ENCODE measurements around the gene TRH. TPM values are rescaled to one million over a fixed set of nuclear protein-coding genes. Genes with fewer than 3 reads are reported as not detected.

TRH gene
- total RNA-seq, 4 donors from 2014 or later = 0.33 TPM; not detected in 3

DNA sequence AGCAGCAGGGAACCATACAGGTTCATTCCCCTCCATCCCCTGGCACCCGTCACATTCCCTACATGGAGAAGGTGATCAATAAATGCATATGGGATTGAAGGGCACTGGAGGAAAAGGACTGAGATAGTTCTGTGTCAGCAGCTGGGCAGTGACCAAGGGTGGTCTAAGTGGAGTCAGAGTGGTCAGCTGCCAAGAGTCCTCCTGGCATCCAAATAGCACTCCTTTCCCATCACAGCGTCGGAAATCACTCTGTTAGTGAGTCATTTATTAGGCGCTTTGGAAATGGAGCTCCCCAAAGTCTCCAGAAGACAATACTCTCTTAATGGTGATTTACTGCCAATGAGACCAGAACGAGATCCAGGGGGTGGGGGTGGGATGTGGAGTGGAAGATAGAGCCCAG, 6.8 kb upstream of the TRH start:
- H3K4me1 ChIP-seq = no peaks in the 10 kb centered on the region
- DNase-seq (ENCODE audit: extremely low spot score) = no peak
- H3K4me3 ChIP-seq = no peak overlapping the region
- WGBS = 81% methylated on average over 5 of the region's 5 CpGs
- no peak for TF ChIP-seq POLR2AphosphoS5 (IDR thresholded peaks at IDR 0.05)
- no peak for TF ChIP-seq POLR2A (IDR thresholded peaks at IDR 0.05; ENCODE audit: low read depth)
- no peak for TF ChIP-seq EP300 (IDR thresholded peaks at IDR 0.05)
- TF ChIP-seq, protein P1, sequence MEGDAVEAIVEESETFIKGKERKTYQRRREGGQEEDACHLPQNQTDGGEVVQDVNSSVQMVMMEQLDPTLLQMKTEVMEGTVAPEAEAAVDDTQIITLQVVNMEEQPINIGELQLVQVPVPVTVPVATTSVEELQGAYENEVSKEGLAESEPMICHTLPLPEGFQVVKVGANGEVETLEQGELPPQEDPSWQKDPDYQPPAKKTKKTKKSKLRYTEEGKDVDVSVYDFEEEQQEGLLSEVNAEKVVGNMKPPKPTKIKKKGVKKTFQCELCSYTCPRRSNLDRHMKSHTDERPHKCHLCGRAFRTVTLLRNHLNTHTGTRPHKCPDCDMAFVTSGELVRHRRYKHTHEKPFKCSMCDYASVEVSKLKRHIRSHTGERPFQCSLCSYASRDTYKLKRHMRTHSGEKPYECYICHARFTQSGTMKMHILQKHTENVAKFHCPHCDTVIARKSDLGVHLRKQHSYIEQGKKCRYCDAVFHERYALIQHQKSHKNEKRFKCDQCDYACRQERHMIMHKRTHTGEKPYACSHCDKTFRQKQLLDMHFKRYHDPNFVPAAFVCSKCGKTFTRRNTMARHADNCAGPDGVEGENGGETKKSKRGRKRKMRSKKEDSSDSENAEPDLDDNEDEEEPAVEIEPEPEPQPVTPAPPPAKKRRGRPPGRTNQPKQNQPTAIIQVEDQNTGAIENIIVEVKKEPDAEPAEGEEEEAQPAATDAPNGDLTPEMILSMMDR (IDR thresholded peaks at IDR 0.05) = no peak
- H3K9me3 ChIP-seq = no peaks in the 10 kb centered on the region
- H3K36me3 ChIP-seq = no peaks in the 10 kb centered on the region
- H3K27ac ChIP-seq (replicated peaks in 1 of 4) = no peak overlapping the region
- intact Hi-C loops (cut with DNase I) = no loop called here
- H3K27me3 ChIP-seq = no peaks in the 10 kb centered on the region

DNA sequence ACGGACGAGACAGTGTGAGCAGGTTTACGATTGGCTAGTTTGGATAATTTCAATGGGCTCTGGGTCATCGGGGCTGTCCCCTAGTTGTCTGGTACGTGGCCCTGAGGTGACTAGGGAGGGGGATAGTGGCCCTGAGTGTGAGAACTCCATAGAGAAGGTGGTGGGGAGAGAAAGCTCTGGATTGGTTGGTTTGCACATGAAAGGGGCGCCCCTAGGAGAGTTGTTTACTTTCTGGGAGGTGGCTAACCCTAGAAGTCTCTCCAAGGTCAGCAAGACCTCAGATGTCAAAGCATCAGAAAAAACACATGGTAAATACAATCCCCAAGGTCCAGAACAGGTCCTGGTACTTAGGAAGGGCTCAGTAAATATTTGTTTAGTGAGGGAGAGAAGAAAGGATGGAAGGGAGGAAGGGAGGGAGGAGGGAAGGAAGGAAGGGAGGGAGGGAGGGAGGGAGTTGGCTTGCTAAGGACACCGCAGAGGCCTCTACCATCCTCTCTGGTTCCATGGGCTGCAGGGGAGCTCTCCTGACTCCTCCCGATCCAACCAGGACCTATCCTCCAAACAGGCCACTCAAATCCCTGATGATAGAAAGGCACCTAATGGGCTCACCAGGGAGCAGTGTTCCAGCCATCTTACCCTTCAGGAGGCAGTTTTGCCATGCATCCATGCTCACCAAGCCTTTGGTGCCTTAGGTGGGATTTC, 3.0 kb upstream of the TRH start:
- no peak overlapping the region for H3K4me3 ChIP-seq
- H3K27me3 ChIP-seq = peaks cover 7 to 32% (median 22%) of the 10 kb centered on the region in 4 donors
- H3K4me1 ChIP-seq = peaks cover 15 to 21% (median 18%) of the 10 kb centered on the region in 4 donors
- H3K27ac ChIP-seq (replicated peaks in 1 of 4) = no peak overlapping the region
- DNase-seq (ENCODE audit: extremely low spot score) = no peak
- no peaks in the 10 kb centered on the region for H3K9me3 ChIP-seq
- TF ChIP-seq EP300 (IDR thresholded peaks at IDR 0.05) = no peak
- TF ChIP-seq, protein P1 (IDR thresholded peaks at IDR 0.05) = no peak
- no peak for TF ChIP-seq POLR2A (IDR thresholded peaks at IDR 0.05; ENCODE audit: low read depth)
- TF ChIP-seq POLR2AphosphoS5 (IDR thresholded peaks at IDR 0.05) = no peak
- WGBS = 71% methylated on average over 8 of the region's 8 CpGs
- intact Hi-C loops (cut with DNase I) = no loop called here
- H3K36me3 ChIP-seq = no peaks in the 10 kb centered on the region

DNA sequence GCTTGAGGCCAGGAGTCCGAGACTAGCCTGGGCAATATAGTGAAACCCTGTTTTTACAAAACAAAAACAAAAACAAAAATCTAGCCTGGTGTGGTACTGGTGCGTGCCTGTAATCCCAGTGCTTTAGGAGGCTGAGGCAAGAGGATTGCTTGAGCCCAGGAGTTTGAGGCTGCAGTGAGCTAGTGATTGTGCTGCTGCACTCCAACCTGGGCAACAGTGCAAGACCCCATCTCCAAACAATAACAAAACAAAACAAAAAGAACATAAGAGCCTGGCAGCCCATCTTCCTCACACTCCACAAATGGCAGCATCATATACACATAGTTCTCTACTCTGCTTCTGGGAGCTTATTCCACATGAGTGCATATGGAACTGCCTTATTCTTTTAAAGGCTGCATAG, 2.2 kb upstream of the TRH start:
- TF ChIP-seq, protein P1 (IDR thresholded peaks at IDR 0.05) = no peak
- TF ChIP-seq POLR2AphosphoS5 (IDR thresholded peaks at IDR 0.05) (no peak), EP300 (IDR thresholded peaks at IDR 0.05) (no peak), POLR2A (IDR thresholded peaks at IDR 0.05; ENCODE audit: low read depth) (no peak)
- Histone ChIP-seq H3K4me1 (peaks cover 15 to 21% (median 18%) of the 10 kb centered on the region in 4 donors), H3K9me3 (no peaks in the 10 kb centered on the region), H3K36me3 (no peaks in the 10 kb centered on the region), H3K27ac (replicated peaks in 1 of 4) (no peak overlapping the region), H3K27me3 (peaks cover 9 to 40% (median 30%) of the 10 kb centered on the region in 4 donors), H3K4me3 (no peak overlapping the region)
- WGBS = 93% methylated on average over 2 of the region's 2 CpGs
- intact Hi-C loops (cut with DNase I) = no loop called here
- no peak for DNase-seq (ENCODE audit: extremely low spot score)

DNA sequence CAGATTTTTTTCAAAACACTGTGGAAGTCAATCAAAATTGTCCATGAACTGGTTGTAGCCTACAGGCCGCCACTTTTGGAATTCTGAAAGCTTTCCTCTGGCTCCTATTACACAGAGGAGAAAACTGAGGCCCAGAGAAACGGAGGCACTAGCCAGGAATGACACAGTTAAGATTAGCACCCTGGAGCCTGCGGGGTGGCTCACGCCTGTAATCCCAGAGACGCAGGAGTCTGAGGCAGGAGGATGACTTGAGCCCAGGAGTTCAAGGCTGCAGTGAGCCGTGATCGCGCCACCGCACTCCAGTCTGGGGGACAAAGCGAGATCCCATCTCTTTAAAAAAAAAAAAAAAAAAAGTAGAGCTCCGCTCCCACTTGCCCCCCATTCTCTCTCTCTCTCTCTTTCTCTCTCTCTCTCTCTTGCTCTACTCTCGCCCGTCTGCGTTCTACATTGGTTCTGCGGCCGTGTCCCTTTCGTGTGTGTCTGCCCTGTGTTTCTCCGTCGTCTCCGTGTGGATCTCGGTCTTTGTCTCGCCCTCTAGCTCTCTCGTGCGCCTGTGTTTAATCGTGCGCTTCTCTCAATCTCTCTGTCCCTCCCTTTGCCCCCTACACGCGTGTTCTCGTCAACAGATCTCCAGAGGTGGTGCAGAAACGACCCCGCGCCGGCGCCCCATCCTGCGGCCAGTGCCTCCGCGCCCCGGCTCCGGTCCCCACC, 512 bp upstream of the TRH start:
- peak overlapping the region; percentile 27 to 43 (median 34) for H3K4me3 ChIP-seq
- no peaks in the 10 kb centered on the region for H3K36me3 ChIP-seq
- intact Hi-C loops (cut with DNase I) = no loop called here
- TF ChIP-seq POLR2A (IDR thresholded peaks at IDR 0.05; ENCODE audit: low read depth) = no peak
- TF ChIP-seq EP300 (IDR thresholded peaks at IDR 0.05) = no peak
- TF ChIP-seq, protein P1 (IDR thresholded peaks at IDR 0.05) = no peak
- TF ChIP-seq POLR2AphosphoS5 (IDR thresholded peaks at IDR 0.05) = no peak
- H3K9me3 ChIP-seq = no peaks in the 10 kb centered on the region
- no peak overlapping the region for H3K27ac ChIP-seq (replicated peaks in 1 of 4)
- peaks cover 15 to 21% (median 18%) of the 10 kb centered on the region in 4 donors for H3K4me1 ChIP-seq
- no peak for DNase-seq (ENCODE audit: extremely low spot score)
- WGBS = 45% methylated on average over 35 of the region's 39 CpGs
- peaks cover 9 to 56% (median 33%) of the 10 kb centered on the region in 4 donors for H3K27me3 ChIP-seq

All from esophagus muscularis mucosa (tissue), 4 donors.